DMS 273 (cell line): Measurements from ENCODE around the gene MESP2.

Experiments
- DNase-seq: peaks from one replicate; lab custom pipeline; 2025; ENCODE audit not compliant: unreplicated experiment; lab: John Stamatoyannopoulos, UW

Gene MESP2

DNA sequence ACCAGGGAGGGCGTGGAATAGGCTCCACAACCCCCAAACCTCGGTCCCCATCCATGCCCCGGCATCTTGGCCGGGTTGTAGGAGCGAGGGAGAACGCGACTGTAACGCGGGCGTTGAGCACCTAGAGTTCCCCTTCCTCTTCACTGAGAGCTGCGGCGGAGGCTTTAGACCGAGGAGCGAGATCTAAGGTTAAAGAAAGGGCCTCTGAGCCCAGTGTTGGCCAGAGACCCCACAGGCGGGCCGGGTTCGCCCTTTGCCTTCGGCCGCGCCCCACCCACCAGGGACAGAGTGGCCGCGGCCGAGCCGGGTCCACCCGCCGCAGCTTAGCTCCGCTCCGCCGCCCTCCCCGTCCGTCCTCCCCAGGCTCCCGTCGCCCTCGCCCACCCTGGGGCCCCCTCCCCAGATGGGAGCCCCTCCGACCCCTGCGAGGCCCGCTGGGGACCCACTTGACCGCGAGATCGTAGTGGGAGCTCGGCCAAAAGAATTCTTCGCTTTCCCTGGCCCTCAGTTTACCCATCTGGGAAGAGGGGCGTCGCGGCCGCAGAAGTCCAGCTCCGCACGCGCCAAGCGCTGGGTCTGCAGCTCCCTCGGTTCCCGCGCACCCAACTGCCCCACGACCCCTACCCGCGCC, 38.1 kb downstream of the MESP2 start:
- no peak for DNase-seq

DNA sequence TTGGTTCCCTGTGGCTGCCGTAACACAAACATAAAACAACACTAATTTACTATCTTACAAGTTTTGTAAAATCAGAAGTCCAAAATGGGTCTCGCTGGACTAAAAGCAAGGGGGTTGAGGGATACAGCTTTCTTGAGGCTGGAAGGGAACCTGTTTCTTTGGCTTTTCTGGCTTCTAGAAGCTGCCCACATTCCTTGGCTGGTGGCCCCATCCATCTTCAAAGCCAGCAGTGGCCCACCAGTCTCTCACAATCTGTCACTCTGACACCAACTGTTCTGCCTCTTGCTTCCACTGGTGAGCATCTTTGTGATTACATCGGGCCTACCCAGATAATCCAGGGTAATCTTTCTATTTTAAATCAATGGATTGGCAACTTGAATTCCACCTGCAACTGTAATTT, 39.6 kb downstream of the MESP2 start:
- DNase-seq, result no peak

DNA sequence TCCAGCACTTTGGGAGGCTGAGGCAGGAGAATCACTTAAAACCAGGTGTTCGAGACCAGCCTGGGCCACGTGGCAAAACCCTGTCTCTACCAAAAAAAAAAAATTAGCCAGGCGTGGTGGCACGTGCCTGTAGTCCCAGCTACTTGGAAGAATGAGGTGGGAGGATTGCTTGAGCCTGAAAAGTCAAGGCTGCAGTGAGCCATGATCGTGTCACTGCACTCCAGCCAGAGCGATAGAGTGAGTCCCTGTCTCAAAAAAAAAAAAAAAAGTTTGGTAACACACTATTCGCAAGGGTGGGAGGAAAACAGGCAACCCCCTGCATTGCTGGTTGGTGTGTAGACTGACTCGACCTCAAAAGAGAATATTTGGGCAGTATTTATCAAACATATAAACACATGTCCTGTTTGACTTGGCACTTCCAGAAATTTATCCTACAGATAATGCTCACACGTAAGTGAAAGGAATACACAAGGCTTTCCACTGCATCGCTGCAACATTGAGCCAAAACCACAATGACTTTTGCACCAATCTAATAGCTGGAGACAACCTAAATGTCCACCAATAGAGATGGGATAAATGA, 41.7 kb downstream of the MESP2 start:
- DNase-seq, result no peak

DNA sequence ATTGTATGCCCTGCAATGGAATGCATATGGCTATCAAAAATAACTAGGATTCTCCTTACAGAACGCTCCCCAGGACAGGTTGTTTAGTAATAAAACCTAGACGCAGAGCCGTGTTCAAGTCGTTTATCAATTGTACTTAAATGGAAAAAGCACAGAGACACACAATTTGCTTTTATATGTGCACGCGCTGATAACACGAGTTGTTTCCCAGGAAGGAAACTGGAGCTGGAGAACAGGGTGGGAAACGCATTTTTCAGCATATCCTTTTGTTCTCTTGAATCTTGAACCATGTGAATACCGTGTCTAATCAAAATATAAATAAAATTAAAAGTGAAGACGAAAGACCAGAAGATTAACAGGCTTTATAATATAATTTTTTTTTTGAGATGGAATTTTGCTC, 42.2 kb downstream of the MESP2 start:
- DNase-seq, result no peak

DNA sequence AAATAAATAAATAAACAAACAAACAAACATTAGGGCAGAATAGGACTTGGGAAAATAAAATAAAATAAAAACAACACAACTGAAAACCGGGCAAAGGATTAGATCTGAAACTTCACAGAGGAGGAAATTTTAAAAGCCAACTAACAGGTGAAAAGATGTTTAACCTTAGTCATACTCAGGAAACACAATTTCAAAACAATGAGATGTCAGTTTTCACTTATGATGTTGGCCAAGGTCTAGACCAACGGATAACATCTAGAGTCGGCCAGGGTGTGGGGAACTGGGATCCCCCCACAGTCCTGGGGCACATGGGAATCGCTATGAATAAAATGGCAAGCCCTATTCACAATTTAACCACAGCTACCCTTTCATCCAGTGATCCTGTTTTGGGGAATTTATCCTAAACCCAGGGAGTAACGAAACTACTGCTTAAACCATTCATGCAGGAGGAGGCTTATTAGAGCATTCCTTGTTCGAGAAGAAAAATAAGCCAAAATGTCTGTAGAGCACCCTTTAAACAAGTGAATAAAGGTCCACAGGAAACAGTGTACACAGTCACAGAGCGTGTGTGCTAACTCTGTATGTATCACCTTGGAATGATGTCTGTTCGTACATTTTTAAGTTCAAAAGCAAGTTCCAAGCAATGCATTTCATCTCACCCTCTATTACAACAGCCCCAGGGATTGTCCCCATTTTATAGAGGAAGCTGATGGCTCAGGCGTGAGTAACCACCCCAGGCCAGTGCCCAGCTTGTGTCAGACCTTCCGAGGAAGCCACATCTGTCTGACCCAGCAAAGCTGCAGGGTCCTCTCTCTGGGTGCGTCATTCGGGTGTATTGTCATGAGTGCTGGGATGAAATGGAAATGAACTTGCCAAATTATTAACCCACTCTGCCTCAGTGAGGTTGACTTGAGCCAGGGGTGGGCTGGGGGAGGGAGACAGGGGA, 44.8 kb downstream of the MESP2 start:
- DNase-seq, result no peak

DNA sequence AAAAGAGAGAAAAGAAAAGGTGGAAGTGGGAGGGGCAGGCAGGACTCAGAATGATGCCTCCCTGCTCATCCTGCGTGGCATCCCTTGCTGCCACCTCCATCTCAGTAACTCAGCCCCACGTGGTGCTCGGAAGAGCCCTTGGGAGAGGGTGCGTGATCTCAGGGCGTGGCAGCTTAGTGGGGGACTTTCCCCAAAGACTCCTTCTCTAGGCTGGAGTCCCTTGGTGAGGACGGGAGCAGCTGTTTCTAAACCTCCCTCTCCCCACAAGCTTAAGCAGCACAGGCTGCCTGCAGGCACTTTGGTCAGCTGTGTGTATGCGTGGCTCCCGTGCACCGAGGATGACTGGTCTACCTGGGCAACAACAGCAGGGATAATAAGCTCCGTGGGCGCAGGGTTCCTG, 45.9 kb downstream of the MESP2 start:
- no peak for DNase-seq

DNA sequence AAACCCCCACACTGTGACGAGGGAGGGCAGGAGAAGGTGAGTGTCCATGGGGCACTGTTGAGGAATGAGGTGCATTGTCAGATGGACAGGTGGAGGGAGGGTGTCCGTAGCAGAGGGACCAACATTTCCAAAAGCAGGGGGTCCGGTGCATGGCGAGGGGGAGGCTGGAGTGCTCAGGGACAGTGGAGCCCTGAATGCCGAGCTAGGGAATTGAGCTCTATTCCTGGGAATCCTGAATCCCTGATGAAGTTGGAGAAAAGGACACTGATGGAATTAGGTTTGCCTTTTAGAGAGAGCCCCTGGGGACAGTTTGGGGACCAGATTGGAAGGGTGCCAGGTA, 46.4 kb downstream of the MESP2 start:
- no peak for DNase-seq

DNA sequence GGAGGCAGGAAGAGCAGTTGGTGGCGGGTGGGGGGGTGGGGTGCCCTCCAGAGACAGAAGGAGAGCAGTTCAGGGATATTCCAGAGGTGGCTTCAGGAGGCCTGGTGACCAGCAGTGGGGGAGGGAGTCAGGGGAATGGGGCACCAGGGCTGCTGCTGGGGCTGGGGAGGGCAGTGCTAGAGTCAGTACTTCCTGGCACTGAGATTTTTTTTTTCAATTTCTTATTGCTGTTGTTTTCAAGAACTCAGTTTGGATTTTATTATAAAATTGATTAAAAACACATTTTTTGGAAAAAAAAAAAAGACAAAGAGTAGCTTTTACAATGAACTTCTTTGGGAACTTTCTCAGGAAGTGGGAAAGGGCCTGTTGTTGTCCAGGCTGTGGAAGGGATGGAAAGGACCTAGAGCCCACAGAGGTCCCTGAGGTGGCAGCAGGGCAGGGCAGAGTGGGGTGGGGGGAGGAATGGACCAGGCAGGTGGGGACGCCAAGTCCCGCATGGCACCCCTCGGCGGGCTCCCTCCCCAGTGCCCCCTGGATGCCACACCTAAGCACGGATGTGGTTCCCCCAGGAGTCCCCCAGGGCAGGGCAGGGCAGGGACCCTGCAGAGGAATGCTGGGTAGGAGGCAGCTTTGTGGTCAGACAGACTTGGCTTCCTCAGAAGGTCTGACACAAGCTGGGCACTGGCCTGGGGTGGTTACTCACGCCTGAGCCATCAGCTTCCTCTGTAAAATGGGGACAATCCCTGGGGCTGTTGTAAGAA, 47.0 kb downstream of the MESP2 start:
- peak; percentile 30 for DNase-seq

DNA sequence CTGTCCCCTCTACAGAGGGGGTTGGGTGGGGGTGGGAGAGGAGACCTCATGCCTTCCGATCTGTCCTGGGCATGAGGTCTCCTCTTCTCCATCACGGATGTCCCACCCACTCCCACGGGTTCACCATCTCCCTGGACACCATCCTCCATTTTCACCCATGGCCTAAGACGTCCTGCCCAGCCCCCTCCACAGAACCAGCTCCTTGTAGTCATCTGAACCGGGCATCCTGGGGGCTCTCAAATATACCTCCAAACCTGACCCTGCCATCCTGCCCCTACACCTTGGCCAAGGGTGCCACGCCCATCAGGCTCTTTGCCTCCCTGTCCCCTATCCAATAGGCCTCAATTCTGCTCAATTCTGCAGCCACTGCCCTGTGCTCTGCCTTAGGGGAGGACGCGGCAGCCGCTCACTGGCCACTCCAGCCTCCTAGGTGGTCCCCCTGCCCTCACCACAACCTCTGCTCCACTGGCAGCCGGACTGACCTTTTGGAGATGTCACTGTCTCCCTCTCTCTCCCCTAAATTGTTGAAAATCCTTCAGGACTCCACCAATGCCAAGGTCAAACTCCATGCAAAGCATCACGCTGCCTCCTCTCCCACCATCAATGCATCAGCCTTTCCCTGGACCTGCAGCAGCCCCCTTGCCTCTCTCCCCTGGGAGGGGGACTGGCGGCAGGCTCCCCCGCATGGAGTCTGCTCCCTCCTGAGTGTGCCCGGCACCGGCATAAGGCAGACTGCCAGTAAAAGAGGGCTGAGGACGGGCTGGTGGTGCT, 47.9 kb downstream of the MESP2 start:
- DNase-seq, result no peak

DNA sequence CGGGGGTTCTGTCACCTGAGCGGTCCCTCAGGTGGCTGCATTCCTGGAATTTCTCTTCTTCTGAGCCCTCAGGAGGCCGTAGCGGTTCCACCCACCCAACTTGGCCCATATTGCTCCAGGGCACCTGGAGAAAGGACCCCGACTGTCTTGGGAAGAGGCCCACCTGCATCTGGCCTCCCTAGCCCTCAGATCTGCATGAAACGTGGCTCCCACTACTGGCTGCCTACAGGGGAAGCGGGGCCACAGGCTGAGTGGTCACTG, 48.4 kb downstream of the MESP2 start:
- no peak for DNase-seq

DNA sequence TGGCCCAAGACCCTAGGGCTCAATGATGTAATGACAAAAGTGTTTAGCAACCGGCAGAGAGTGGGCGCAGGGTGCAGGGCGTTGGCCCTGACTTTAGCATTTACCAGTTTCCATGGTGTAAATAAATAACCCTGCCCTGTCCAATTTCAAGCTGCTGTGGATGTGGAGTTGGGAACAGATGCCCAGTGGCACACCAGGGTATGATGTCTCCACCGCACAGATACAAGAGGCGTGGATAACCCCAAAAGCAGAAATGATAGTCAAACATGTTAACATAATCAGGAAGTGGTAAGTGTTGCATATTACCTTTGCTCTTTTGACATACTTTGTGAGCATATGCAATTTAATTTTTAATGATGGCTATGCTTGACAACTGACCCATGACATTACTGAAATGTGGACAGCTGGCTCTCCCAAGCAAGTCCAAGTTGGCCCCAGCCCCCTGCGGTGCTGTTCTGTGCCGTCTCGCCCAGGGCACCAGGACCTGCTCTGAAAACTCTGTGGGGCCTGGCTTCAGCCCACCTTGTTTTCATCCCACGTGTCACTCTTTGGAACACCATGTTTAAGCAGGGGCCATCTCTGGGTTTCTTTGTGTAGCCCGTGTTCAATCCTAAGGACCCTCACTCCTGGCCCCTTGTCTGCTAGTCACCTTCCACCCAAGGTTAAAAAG, 49.3 kb downstream of the MESP2 start:
- no peak for DNase-seq

DNA sequence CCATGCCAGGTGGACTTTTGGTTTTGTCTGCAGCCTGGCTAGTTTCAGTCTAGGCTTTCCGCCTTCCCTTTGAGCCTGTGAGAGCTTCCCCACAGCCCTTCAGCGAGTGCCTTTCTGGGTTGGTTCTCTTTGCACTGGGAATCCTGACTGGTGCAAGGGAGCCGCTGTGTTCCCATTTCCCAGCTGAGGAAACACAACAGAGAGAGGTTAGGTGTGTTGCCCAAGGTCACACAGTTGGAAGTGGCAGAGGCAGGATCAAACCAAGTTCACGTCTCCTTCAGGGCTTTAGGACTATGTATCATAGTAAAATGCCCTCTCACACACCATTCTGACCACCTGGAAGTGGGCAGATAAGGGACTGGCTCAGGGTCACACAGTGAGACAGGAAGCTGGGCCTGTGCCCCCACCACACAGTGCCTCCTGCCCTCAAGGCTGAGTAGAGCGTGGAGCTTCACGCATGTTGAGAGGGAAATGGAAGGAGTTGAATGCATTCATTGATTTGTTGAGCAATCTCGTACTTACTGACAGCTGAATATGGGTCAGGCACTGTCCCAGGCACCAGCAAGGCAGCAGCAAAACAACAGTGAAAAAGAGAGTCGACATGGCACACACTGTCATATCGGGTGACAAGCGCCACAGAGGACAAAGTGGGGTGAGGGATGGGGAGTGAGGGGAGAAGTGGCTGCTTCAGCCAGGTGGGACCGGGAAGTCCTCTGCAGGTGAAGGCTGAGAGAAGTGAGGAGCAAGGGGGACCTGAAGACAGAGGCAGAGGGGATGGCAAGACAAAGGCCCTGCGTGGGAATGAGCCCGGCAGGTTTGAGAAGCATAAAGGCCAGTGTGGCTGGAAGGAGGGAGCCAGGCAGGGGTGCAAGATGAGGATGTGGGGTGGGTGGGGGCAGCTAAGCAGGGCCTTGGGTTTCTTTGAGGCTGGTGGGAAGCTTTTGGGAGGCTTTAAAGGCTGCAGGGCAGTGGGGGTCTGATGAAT, 50.8 kb downstream of the MESP2 start:
- no peak for DNase-seq

DNA sequence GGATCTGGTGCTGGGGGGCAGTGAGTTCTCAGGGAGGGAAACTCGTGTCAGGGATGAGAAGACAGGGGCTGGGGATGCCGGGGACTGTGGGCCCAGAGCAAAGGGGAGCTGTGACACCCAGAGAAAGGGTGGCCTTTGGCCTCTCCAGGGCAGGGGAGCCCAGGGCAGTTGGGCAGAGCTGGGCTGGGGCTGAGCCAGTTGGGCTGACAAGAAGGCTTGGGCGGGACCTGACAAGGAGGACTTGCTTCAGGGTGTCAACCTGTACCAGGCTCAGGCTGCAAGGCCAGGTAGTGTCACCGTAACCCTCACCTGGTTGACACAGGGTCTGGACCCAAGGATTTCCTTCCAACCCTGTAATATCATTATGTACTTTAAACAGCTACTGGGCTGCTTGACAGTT, 51.7 kb downstream of the MESP2 start:
- DNase-seq, result no peak
